OCI-LY1 (cell line): ENCODE results near the gene RUNX3.

Experiments used
- EZH2 ChIP-seq: fragments of 200-600 bp; sonication (generic), shearing (Covaris generic); IDR thresholded peaks from 2 replicates; pipeline ENCODE4 v1.8.0; 2017; ENCODE audit warnings: borderline replicate concordance, mixed run types, mild to moderate bottlenecking, antibody characterized with exemption, low read length, moderate library complexity, mixed read lengths
- TF ChIP-seq, protein P1 (sequence below): fragments of 200-600 bp; sonication (generic), shearing (Covaris generic); IDR thresholded peaks from 2 replicates; pipeline ENCODE4 v1.5.1; 2017; ENCODE audit warnings: mild to moderate bottlenecking, antibody characterized with exemption, low read length, moderate library complexity, mixed read lengths

DNA sequence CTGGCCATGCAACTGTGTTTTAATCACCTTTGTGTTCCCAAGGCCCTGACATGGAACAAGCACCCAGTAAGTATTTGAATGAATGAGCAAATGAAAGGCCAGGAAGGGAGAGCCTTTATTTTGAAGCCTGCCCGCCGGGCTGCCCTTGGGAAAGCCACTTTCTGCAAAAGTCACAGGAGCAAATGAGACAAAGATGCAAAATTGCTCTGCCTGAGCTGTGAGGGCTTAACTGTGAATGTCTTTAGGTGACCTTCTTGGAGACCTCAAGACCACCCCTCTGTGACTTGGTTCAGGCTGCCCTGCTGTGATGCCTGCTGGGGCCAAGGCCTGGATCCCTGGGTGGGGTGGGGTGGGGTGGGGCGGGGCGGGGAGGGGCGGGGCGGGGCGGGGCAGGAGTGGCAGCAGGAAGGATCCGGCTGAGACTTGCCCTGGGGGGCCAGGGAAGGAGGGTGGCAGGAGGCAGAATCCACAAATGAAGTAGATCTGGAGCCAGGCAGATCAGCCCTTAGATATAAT, 54.0 kb downstream of the RUNX3 start:
- no peak for TF ChIP-seq EZH2
- TF ChIP-seq, protein P1, sequence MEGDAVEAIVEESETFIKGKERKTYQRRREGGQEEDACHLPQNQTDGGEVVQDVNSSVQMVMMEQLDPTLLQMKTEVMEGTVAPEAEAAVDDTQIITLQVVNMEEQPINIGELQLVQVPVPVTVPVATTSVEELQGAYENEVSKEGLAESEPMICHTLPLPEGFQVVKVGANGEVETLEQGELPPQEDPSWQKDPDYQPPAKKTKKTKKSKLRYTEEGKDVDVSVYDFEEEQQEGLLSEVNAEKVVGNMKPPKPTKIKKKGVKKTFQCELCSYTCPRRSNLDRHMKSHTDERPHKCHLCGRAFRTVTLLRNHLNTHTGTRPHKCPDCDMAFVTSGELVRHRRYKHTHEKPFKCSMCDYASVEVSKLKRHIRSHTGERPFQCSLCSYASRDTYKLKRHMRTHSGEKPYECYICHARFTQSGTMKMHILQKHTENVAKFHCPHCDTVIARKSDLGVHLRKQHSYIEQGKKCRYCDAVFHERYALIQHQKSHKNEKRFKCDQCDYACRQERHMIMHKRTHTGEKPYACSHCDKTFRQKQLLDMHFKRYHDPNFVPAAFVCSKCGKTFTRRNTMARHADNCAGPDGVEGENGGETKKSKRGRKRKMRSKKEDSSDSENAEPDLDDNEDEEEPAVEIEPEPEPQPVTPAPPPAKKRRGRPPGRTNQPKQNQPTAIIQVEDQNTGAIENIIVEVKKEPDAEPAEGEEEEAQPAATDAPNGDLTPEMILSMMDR, result no peak
